DMS79 treated with DMSO at 0.1 percent for 48 hours (cell line): ENCODE measurements around the gene TMEM129.

Experiments used
- DNase-seq: peaks from one replicate; lab custom pipeline; 2025; lab: John Stamatoyannopoulos, UW

TMEM129 gene

DNA sequence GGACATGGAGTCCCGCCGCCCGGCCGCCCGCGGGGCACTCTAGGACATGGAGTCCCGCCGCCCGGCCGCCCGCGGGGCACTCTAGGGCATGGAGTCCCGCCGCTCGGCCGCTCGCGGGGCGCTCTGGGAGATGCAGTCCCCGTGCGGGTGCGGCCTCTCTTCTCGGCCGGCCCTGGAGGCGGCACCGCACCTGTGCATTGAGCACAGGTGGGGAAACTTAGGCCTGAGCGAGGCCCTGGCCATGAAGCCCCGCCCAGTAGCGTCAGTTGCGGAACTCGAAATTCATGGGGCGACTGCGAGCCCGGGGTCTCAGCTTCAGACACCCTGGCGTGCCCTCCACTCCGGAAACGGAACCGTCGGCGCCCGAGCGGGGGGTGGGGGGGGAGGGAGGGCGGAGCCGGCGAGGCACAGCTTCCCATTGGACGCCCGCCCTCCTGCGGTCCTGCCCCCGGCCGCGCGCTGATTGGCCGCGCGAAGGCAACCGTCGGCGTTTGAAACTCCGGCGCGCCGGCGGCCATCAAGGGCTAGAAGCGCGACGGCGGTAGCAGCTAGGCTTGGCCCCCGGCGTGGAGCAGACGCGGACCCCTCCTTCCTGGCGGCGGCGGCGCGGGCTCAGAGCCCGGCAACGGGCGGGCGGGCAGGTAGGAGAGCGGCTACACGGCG is at the start of gene TMEM129, which contains the start of gene TACC3:
Gene TMEM129 (minus strand): TSS at position 321 of the 663 bp plus-strand sequence. CDS start 486 bp downstream, outside the sequence.
Gene TACC3 (plus strand): TSS at position 519 of the 663 bp plus-strand sequence. CDS start 1,901 bp downstream, outside the sequence.
- DNase-seq = peak; percentile 75

DNA sequence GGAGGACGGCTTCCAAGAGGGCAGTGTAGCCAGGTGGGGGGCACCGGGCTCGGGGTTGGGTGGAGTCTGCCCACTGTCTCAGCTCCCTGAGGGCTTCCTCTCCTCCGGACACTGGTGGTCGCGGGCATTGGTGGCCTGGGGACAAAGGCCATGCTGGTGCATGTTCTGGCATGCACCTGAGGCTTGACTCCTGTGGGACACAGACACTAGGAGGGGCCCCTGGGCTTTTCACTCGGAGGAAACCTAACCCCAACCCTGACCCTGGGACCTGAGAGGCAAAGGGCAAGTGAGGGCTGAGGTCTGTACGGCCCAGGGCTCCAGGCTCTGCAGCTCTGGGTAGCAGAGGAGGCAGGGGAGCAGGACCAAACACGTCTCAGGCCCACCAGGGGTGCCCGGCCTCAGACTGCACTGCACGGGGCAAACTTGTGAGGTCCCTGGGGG is 49.7 kb upstream of the TMEM129 start:
- no peak for DNase-seq

DNA sequence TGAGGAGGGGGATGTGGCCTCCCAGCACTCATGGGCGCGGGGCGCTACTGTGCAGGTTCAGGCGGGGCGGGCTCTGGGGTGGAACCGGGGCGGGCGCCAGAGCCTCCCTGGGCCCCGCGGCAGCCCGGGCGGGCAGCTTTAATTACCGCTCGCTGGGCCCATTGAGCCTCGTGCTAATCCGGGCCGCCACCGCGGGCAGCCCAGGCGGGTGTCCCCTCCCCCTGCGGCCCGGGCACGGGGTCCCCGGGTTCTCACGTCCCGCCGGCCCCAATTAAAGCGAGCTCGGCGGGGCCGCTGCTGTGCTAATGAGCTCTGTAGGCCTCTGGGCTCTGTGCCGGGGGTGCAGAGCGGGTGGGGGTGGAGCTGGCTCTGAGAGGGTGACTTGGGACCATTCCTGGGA is 49.1 kb upstream of the TMEM129 start:
- no peak for DNase-seq

GRCh38 chr4:1769692-1770091 is 48.6 kb upstream of the TMEM129 start:
- DNase-seq = no peak

- DNase-seq = no peak
Observed at GRCh38 chr4:1768367-1769034, 47.4 kb upstream of the TMEM129 start.

- no peak for DNase-seq
Observed at GRCh38 chr4:1767770-1768366, 46.7 kb upstream of the TMEM129 start.

- no peak for DNase-seq
Observed at GRCh38 chr4:1767061-1767769, 46.1 kb upstream of the TMEM129 start.

GRCh38 chr4:1766106-1767060 is 45.3 kb upstream of the TMEM129 start:
- DNase-seq = no peak

DNA sequence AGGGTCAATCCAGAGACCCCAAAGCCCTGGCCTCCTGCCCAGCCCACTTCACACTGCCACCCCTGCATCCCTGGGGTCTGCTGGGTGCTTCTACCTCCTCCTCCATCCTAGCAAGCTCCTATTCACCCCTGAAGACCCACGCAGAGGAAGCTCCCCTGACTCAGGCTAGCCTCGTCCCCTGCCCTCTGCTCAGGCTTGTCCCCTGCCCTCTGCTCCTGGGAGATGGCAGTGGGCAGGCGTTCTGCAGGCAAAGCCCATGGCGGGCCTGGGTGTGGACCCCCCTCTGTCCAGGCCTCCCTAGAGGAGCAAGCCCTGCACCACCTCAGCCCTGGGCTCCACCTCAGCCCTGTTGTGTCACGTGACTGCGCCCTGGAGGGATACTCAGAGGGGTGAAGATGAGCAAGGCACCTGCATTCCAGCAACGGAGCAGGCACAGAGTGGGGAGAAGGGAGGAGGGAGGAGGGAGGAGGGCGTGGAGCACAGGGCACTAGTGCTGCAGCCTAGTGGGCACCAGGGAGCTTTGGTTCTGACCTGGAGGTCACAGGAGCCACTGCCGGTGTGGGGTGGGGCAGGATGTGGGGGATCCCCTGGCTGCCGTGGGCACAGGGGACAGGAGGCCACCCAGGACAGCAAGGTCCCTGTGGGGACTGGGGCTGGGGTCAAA is 44.4 kb upstream of the TMEM129 start:
- no peak for DNase-seq

DNA sequence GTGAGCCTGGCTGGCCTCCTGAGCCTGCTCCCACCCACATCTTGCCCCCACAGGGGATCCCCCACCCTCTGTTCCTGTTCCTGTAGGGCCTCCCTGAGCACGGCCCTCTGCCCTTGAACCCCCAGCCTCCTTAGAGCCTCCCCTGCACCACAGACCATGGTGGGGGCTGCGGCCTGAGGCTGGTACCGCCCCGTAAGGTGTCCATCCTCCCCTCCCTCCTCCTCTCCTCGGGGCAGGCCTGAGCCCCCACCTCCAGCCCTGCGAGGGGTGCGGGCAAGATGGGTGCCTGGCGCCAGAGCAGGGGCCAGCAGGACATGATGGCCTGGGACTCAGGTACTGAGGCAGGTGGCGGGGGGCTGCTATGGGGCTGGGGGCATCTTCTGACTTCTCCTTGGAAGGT is 43.5 kb upstream of the TMEM129 start:
- DNase-seq = no peak

- no peak for DNase-seq
Observed at GRCh38 chr4:1763550-1764080, 42.5 kb upstream of the TMEM129 start.

- no peak for DNase-seq
Observed at GRCh38 chr4:1763070-1763549, 42.0 kb upstream of the TMEM129 start.

GRCh38 chr4:1762264-1763010 is 41.3 kb upstream of the TMEM129 start:
- DNase-seq = no peak

DNA sequence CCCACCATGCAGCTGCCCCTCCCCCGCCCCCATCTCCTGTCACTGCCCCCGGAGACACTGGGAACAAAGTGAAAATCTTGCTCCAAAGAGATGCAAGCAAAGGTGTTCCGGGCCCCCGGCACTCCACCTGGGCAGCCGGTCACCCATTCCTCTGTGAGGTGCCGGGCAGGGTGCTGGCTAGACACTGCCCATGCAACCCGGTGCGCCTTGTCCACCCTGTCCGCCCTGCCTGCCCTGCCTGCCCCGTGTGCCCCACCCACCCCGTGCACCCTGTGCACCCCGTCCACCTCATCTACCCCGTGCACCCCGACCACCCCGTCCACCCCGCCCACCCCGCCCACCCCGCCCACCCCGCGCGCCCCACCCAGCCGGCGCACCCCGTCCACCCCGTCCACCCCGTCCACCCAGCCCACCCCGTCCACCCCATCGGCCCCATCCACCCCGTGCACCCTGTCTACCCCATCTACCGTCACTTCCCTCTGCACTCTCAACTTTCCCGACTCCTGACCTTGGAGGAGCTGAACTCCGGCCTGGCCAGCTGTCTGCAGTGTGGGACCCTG is 40.1 kb upstream of the TMEM129 start:
- no peak for DNase-seq

DNA sequence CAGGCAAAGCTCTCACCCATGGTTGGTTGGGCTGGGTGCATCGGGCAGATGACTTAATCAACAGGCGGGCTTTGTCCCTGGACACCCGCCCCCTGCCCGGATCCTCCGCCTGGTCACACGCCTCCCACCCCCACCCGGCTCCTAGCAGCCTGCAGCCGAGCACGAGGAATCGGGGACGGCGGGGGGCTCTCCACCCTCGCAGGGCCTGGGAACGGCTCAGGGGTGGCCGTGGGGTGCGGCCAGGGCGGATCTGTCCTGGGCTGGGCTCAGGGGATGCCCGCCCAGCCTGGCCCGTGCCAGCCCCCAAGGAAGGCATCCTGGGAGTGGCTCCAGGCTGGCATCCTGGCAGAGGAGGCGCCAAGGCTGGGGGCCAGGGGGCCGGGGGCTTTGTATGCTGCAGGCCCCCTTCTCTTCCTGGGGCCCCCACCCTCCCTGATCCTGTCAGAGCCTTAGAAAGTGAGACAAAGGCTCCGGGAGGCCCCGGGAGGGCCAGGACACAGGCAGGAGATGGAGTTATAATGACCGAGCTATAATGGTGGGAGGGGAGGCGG is 39.5 kb upstream of the TMEM129 start:
- DNase-seq = no peak

GRCh38 chr4:1759818-1760223 is 38.7 kb upstream of the TMEM129 start:
- no peak for DNase-seq

- DNase-seq = no peak
Observed at GRCh38 chr4:1759170-1759817, 38.2 kb upstream of the TMEM129 start.
